GM12891 (cell line): ENCODE results near the gene PTPRG.

ENCODE experiments used
- PAX5 ChIP-seq: IDR thresholded peaks from 2 replicates; pipeline ENCODE4 v1.6.1; 2011; ENCODE audit warnings: low read length, moderate library complexity, mild to moderate bottlenecking; ENCODE audit not compliant: insufficient read depth, severe bottlenecking
- POLR2A ChIP-seq: IDR thresholded peaks from 2 replicates; pipeline ENCODE4 v1.6.1; 2011; ENCODE audit warnings: low read depth, low read length, control low read depth
- POLR2AphosphoS5 ChIP-seq: IDR thresholded peaks from 2 replicates; pipeline ENCODE4 v1.6.1; 2011; ENCODE audit warnings: low read depth, low read length, control low read depth
- POU2F2 ChIP-seq: IDR thresholded peaks from 2 replicates; pipeline ENCODE4 v1.6.1; 2011; ENCODE audit warnings: low read depth, mild to moderate bottlenecking, control low read depth, low read length, moderate library complexity

- TF ChIP-seq POLR2AphosphoS5 (no peak), POLR2A (no peak), POU2F2 (no peak), PAX5 (no peak)
Measured at GRCh38 chr3:61733876-61734275, 172.5 kb downstream of the PTPRG start.
